ENCODE measurements around the gene RSPH10B2. TPM values are rescaled to one million over a fixed set of nuclear protein-coding genes. Genes with fewer than 3 reads are reported as not detected.
"Not testable (repeated sequence)": the region's sequence is repeated elsewhere in the genome, so short reads cannot be mapped to it uniquely, and the experiment has no call there.

The RSPH10B2 gene
- total RNA-seq, 2 experiments from 2014 or later = 0.48 TPM; not detected in 1

DNA sequence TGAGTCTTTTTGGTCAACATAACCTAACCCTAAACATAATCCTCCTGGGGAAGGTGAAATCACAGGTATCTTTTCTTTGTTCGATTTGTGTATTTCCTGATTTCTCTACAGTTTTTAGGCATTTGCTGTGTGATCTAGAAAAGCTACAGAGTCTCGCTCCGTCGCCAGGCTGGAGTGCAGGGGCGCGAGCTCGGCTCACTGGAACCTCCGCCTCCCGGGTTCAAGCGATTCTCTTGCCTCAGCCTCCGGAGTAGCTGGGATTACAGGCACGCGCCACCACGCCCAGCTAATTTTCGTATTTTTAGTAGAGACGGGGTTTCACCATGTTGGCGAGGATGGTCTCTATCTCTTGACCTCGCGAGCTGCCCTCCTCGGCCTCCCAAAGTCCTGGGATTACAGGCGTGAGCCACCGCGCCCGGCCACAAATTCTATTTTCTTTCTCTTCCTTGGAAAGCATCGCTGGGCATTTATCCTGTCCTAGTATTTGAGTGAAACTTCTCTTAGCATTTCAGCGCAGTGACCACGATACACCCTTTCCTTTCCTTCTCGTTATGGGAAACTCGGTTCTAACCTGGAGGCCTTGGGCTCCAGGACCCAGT is 24.9 kb upstream of the RSPH10B2 start:
- ATAC-seq; CTCF ChIA-PET; DNase-seq; H3K27me3 Mint-ChIP-seq; H3K9me3 Mint-ChIP-seq (ENCODE audit: low read depth): not testable (repeated sequence)
- Mint-ChIP-seq H3K4me3 (peak overlapping the region; percentile 87), H3K27ac (peak overlapping the region; percentile 93), H3K4me1 (peaks cover 23% of the 10 kb centered on the region), H3K36me3 (ENCODE audit: low read depth) (peaks cover 32% of the 10 kb centered on the region)
- intact Hi-C loops (cut with DNase I, micrococcal nuclease) = loop anchor here (1.0 kb wide), 2 partner anchors 22 to 139 kb away; partner anchors contain the start of gene INTS15 (in 1 of the 2)
- POLR2A ChIA-PET = interaction anchor here (0.5 kb wide), 1 partner anchor 25 kb away, joined by 5 read pairs; no protein-coding TSS in a partner anchor

DNA sequence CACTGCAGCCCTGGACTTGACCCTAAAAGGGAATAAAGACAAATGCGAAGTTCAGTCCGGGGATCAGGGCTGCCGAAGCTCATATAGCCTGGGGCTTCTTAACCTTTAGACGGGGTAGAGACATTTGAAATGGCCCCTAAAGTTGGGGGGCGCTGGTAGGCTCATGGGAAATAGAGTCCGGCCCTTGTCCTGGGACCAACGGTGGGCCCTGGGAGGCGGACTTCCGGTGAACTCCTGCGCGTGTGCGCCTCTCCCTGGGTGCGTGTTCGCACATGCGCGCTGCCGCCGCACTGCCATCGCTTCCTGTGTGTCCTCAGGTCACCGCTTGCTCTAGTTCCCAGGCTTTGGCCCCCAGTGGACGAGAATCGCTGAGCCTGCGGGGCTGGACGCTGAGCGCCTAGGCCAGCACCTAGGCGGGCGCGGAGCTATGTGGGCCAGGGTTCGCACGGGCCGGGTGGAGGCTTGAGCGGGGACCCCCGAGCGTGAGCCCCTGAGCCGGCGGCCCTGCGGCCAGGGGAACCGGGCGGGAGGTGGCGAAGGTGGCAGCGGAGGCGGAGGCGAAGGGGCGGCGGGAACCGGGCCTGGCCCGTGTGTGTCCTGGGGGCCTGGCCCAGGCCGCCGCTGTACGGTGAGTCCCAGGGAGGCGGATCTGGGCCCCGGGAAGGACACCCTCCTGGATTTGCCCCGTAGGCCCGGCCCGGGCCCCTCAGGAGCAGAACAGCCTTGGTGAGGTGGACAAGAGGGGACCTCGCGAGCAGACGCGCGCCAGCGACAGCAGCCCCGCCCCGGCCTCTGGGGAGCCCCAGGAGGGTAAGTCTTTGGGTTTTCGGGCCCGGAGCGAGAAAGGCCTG is 24.2 kb upstream of the RSPH10B2 start:
- Mint-ChIP-seq H3K27me3 (no peaks in the 10 kb centered on the region), H3K36me3 (ENCODE audit: low read depth) (peaks cover 37% of the 10 kb centered on the region), H3K27ac (peak overlapping the region; percentile 93), H3K4me3 (peak overlapping the region; percentile 87), H3K4me1 (peaks cover 23% of the 10 kb centered on the region), H3K9me3 (ENCODE audit: low read depth) (no peaks in the 10 kb centered on the region)
- peak; percentile 92 for DNase-seq
- intact Hi-C loops (cut with DNase I, micrococcal nuclease) = loop anchor here (1.0 to 5.0 kb wide), 3 partner anchors 22 to 913 kb away; partner anchors contain the start of genes INTS15 (in 1 of the 2) and UMAD1 (in 1 of the 2)
- CTCF ChIA-PET = interaction anchor here (0.7 kb wide), 1 partner anchor 822 kb away, joined by 3 read pairs; no protein-coding TSS in a partner anchor
- ATAC-seq = peak; percentile 99
- POLR2A ChIA-PET = interaction anchor here (0.5 kb wide), 1 partner anchor 25 kb away, joined by 5 read pairs; no protein-coding TSS in a partner anchor

GRCh38 chr7:6730343-6730633 is 23.6 kb upstream of the RSPH10B2 start:
- DNase-seq = no peak
- CTCF ChIA-PET = interaction anchor here (0.7 kb wide), 1 partner anchor 823 kb away, joined by 3 read pairs; no protein-coding TSS in a partner anchor
- peak overlapping the region; percentile 85 for H3K27ac Mint-ChIP-seq
- POLR2A ChIA-PET = no interaction called here
- no peaks in the 10 kb centered on the region for H3K9me3 Mint-ChIP-seq (ENCODE audit: low read depth)
- peak overlapping the region; percentile 87 for H3K4me3 Mint-ChIP-seq
- intact Hi-C loops (cut with DNase I, micrococcal nuclease) = loop anchor here in 1 of 2 experiments (5.0 kb wide), 1 partner anchor 912 kb away; the partner anchor contains the start of gene UMAD1
- no peak for ATAC-seq
- H3K36me3 Mint-ChIP-seq (ENCODE audit: low read depth) = peaks cover 41% of the 10 kb centered on the region
- no peaks in the 10 kb centered on the region for H3K27me3 Mint-ChIP-seq
- peaks cover 23% of the 10 kb centered on the region for H3K4me1 Mint-ChIP-seq

DNA sequence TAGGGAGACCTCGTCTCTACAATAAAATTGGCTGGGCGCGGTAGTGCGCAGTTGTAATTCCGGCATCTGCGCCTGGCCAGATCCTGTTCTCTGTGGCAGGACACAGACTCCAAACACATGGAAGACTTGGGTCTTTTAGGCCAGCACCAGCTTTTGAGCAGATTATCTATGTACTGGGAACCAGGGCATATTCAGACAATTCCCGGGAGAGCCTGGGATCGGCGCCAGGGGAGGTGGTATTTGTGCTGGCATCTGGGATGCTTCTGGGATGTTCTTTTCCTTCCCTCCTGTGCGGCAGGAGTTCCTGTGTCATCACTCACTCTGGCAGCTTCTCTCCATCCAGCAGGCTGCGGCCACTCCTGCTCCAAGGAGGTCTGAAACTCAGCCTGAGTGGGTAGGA is 15.5 kb upstream of the RSPH10B2 start:
- peaks cover 50% of the 10 kb centered on the region for H3K36me3 Mint-ChIP-seq (ENCODE audit: low read depth)
- intact Hi-C loops (cut with DNase I, micrococcal nuclease); H3K27me3 Mint-ChIP-seq; CTCF ChIA-PET; DNase-seq; H3K9me3 Mint-ChIP-seq (ENCODE audit: low read depth); H3K4me1 Mint-ChIP-seq; H3K4me3 Mint-ChIP-seq; H3K27ac Mint-ChIP-seq; POLR2A ChIA-PET; ATAC-seq: not testable (repeated sequence)

DNA sequence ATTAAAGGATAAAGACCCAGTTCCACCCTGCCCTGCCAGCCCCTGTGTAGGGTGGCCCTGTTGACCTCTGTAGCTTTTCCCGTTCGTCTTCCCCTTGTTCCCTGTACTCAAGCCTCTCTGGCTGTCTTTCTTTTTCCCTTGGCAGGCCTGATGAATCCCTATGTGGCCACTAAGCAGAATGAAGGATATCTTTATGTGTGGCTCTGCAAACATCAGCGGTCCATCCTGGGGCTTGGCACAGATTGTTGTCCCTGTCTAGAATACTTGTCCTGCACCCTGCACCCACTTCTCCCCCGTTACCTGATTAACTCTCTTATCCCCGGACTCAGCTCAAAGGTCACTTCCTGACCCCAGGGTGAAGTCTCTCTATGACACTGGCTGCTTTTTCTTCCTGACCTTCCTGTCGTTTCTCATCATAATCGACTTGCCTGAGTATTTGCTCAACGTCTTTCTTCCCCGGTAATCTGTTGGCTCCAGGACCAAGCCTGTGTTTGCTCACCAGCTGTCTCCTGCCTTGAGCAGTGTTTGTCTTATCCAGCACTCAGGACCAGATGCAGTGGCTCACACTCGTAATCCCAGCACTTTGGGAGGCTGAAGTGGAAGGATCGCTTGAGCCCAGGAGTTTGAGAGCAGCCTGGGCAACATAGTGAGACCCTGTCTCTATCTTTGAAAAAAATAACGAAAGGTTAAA is 9.3 kb upstream of the RSPH10B2 start:
- H3K4me3 Mint-ChIP-seq; intact Hi-C loops (cut with DNase I, micrococcal nuclease); CTCF ChIA-PET: not testable (repeated sequence)

DNA sequence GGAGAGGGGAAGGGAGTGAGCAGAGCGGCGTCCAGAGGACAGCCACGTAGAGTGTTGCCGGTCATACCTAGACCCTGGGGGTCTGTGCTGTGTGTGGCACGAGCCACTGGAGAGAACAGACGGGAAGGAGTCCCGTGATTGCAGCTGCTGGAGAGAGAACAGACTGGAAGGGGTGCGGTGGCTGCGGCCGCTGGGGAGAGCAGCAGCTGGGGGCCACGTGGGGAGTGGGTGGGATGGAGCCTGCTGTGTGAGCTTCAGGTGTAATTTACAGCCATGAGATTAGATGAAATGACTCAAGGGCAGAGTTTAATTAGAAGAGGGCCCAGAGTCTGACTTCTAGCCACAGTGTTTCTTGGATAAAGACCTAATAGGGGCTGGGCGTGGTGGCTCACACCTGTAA is 4.6 kb upstream of the RSPH10B2 start:
- DNase-seq; ATAC-seq; H3K4me1 Mint-ChIP-seq; POLR2A ChIA-PET; H3K4me3 Mint-ChIP-seq; H3K9me3 Mint-ChIP-seq (ENCODE audit: low read depth); intact Hi-C loops (cut with DNase I, micrococcal nuclease); H3K27ac Mint-ChIP-seq; H3K27me3 Mint-ChIP-seq; H3K36me3 Mint-ChIP-seq (ENCODE audit: low read depth); CTCF ChIA-PET: not testable (repeated sequence)

More for the DNA sequence above, 9.3 kb upstream of the RSPH10B2 start:
- H3K4me1 Mint-ChIP-seq; DNase-seq; POLR2A ChIA-PET; H3K27ac Mint-ChIP-seq; H3K27me3 Mint-ChIP-seq; ATAC-seq; H3K9me3 Mint-ChIP-seq (ENCODE audit: low read depth): not testable (repeated sequence)
- peaks cover 19% of the 10 kb centered on the region for H3K36me3 Mint-ChIP-seq (ENCODE audit: low read depth)

DNA sequence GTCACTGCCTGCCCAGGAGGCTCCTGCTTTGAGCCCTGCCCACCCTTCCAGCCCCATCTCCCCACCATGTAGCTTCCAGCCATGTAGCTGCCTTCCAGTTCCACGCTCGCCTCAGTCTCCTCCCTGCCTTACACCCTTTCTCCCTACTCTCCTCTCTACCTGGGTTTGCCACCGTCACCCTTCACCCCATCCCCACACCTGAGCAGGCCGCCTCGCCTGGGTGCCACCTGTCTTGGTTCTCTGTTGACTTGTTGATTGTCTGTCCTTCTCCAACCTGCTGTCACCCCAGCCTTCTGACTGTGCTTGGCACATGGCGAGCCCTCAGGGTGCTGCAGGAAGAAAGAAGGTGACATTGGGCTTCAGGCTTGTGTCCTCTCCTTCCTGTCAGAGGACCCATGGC is 3.7 kb upstream of the RSPH10B2 start:
- H3K27me3 Mint-ChIP-seq; CTCF ChIA-PET; H3K4me1 Mint-ChIP-seq; DNase-seq; H3K4me3 Mint-ChIP-seq; ATAC-seq; H3K36me3 Mint-ChIP-seq (ENCODE audit: low read depth); H3K9me3 Mint-ChIP-seq (ENCODE audit: low read depth); POLR2A ChIA-PET; H3K27ac Mint-ChIP-seq; intact Hi-C loops (cut with DNase I, micrococcal nuclease): not testable (repeated sequence)

- intact Hi-C loops (cut with DNase I, micrococcal nuclease); DNase-seq: not testable (repeated sequence)
Measured at GRCh38 chr7:6761186-6761585, 7.3 kb downstream of the RSPH10B2 start.

DNA sequence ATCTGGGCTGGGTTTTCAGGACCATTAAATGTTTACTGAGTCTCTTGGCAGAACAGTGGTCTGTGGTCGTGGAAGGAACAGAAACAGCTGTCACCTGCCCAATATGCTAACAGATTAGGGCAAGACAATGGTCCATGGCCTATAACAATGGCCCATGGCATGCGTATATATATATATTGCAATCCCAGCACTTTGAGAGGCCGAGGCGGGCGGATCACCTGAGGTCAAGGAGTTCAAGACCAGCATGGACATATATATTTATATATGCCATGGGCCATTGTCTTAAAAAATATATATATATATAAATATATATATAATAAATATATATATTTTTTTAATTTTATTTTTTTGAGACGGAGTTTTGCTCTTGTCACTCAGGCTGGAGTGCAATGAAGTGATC is 27.7 kb downstream of the RSPH10B2 start:
- CTCF ChIA-PET, POLR2A ChIA-PET: not testable (repeated sequence)

More at GRCh38 chr7:6761186-6761585, 7.3 kb downstream of the RSPH10B2 start:
- ATAC-seq; H3K4me3 Mint-ChIP-seq; H3K9me3 Mint-ChIP-seq (ENCODE audit: low read depth); POLR2A ChIA-PET; CTCF ChIA-PET; H3K27me3 Mint-ChIP-seq; H3K4me1 Mint-ChIP-seq; H3K36me3 Mint-ChIP-seq (ENCODE audit: low read depth); H3K27ac Mint-ChIP-seq: not testable (repeated sequence)

GRCh38 chr7:6789353-6789752 is 35.5 kb downstream of the RSPH10B2 start:
- ATAC-seq; H3K4me1 Mint-ChIP-seq; intact Hi-C loops (cut with DNase I, micrococcal nuclease); CTCF ChIA-PET; H3K27me3 Mint-ChIP-seq; H3K36me3 Mint-ChIP-seq (ENCODE audit: low read depth); H3K27ac Mint-ChIP-seq; DNase-seq; H3K4me3 Mint-ChIP-seq; H3K9me3 Mint-ChIP-seq (ENCODE audit: low read depth); POLR2A ChIA-PET: not testable (repeated sequence)

More for the DNA sequence above, 27.7 kb downstream of the RSPH10B2 start:
- ATAC-seq; H3K4me1 Mint-ChIP-seq; H3K27ac Mint-ChIP-seq; H3K4me3 Mint-ChIP-seq; H3K9me3 Mint-ChIP-seq (ENCODE audit: low read depth); H3K27me3 Mint-ChIP-seq; H3K36me3 Mint-ChIP-seq (ENCODE audit: low read depth); intact Hi-C loops (cut with DNase I, micrococcal nuclease); DNase-seq: not testable (repeated sequence)

DNA sequence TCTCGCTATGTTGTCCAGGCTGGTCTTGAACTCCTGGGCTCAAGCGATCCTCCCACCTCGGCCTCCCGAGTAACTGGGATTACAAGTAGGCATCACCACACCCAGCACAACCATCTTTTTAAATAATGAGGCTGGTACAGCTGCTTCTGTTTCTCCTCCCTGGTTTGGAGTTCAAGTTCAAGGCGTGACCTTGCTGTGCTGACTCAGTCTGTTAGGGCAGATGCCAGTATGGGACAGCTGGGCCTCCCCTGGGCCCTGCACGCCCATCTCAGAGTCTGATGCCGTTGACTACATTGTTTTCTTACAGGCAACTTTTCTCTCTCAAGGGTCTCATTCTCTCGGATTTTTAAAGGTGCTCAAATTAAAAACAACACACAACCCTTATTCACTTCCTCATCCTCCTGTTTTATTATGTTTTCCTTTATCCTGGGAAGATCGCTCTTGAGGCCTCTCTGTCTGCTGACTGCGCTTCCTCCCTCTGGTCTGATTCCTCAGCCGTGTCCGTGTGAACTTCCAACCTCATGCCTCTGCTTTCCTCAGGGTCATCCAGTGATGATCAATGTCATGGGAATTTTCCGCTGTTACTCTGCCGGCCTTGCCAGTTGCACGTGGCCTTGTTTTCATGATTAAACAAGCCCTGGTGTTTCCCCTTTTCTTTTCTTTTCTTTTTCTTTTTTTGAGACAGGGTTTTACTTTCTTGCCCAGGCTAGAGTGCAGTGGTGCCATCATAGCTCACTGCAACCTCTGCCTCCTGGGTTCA is 38.4 kb downstream of the RSPH10B2 start:
- H3K27me3 Mint-ChIP-seq; ATAC-seq; intact Hi-C loops (cut with DNase I, micrococcal nuclease); DNase-seq; CTCF ChIA-PET; H3K4me1 Mint-ChIP-seq; POLR2A ChIA-PET; H3K9me3 Mint-ChIP-seq (ENCODE audit: low read depth); H3K27ac Mint-ChIP-seq; H3K4me3 Mint-ChIP-seq; H3K36me3 Mint-ChIP-seq (ENCODE audit: low read depth): not testable (repeated sequence)

Measured in activated CD4-positive, alpha-beta T cell treated with anti-CD3 and anti-CD28 coated beads for 36 hours (primary cell).